ENCODE data around the gene MRPS5. TPM values are rescaled to one million over a fixed set of nuclear protein-coding genes. Genes with fewer than 3 reads are reported as not detected.
A peak's percentile ranks its signal among the peaks of the same experiment; 100 is the strongest.

Gene MRPS5
- total RNA-seq, 1 donor from 2014 or later, result 57.4 TPM

DNA sequence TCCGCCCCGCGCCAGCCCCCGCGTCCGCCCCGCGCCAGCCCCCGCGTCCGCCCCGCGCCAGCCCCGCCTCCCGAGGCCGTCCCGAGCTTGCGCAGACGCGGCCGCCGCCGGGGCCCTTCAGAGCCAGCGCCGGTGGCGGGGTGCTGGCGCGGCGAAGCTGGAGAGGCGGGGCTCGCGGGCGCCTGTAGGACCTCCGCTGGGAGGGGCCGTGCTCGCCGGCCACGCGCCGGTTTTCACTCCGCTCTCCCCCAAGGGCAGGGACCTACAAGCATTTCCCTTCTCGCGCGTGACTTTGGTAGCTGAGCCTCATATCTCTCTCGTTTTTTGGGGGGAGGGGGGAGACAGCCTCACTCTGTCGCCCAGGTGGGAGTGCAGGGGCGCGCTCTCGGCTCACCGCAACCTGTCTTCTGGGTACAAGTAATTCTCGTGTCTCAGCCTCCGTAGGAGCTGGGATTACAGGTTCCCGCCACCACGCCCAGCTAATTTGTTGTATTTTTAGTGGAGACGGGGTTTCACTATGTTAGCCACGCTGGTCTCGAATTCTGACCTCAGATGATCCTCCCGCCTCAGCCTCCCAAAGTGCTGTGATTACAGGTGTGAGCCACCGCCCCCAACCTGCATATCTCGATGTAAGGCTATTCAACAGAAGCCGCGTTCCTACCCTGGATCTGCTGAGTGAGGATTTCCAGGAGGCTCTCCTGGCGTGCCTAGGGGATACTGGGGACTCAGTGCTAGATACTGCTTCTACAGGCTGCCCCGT, 38.3 kb upstream of the MRPS5 start, which contains the start of gene ZNF514:
TSS of gene ZNF514 (minus strand) at position 159 of the 760 bp plus-strand sequence. CDS start 6,595 bp downstream, outside the sequence.
- H3K27ac Mint-ChIP-seq (ENCODE audit: unreplicated experiment), result peak within 1 kb of the TSS; percentile 80
- no peak for TF ChIP-seq CTCF (IDR thresholded peaks at IDR 0.05; ENCODE audit: insufficient read depth, low read depth, low read length)
- H3K4me1 ChIP-seq (ENCODE audit: insufficient read depth, low read length), result peaks cover 15% of the 10 kb centered on the region
- H3K36me3 ChIP-seq (ENCODE audit: insufficient read depth, low read length), result peaks cover 11% of the 10 kb centered on the region
- no peak for FAIRE-seq
- peak within 1 kb of the TSS; percentile 86 for H3K4me3 ChIP-seq (ENCODE audit: insufficient read depth, low read depth, low read length)
- DNase-seq (ENCODE audit: low read depth), result peak; percentile 48
- peaks cover 4% of the 10 kb centered on the region for H3K4me1 Mint-ChIP-seq (ENCODE audit: low read depth, unreplicated experiment)
- peak within 1 kb of the TSS; percentile 89 for H3K4me3 Mint-ChIP-seq (ENCODE audit: unreplicated experiment)
- no peaks in the 10 kb centered on the region for H4K20me1 ChIP-seq (ENCODE audit: insufficient read depth, low read length)
- H3K9ac ChIP-seq (ENCODE audit: low read length), result peak within 1 kb of the TSS; percentile 84
- peak within 1 kb of the TSS; percentile 12 for H3K27ac ChIP-seq (ENCODE audit: low read depth, low read length)
- peaks cover 15% of the 10 kb centered on the region for H3K79me2 ChIP-seq (ENCODE audit: insufficient read depth, low read length)
- H3K36me3 Mint-ChIP-seq (ENCODE audit: low read depth, unreplicated experiment), result peaks cover 30% of the 10 kb centered on the region
- peaks cover 19% of the 10 kb centered on the region for H3K9me3 Mint-ChIP-seq (ENCODE audit: unreplicated experiment)
- no peaks in the 10 kb centered on the region for H3K27me3 Mint-ChIP-seq (ENCODE audit: low read depth, unreplicated experiment)
- peak within 1 kb of the TSS; percentile 99 for H2AFZ ChIP-seq (ENCODE audit: low read depth, low read length)
- H3K4me2 ChIP-seq (ENCODE audit: low read length), result peak within 1 kb of the TSS; percentile 98
- H3K9me3 ChIP-seq (ENCODE audit: insufficient read depth, low read depth, low read length), result peaks cover 19% of the 10 kb centered on the region
- H3K27me3 ChIP-seq (ENCODE audit: insufficient read depth, low read length), result no peaks in the 10 kb centered on the region

DNA sequence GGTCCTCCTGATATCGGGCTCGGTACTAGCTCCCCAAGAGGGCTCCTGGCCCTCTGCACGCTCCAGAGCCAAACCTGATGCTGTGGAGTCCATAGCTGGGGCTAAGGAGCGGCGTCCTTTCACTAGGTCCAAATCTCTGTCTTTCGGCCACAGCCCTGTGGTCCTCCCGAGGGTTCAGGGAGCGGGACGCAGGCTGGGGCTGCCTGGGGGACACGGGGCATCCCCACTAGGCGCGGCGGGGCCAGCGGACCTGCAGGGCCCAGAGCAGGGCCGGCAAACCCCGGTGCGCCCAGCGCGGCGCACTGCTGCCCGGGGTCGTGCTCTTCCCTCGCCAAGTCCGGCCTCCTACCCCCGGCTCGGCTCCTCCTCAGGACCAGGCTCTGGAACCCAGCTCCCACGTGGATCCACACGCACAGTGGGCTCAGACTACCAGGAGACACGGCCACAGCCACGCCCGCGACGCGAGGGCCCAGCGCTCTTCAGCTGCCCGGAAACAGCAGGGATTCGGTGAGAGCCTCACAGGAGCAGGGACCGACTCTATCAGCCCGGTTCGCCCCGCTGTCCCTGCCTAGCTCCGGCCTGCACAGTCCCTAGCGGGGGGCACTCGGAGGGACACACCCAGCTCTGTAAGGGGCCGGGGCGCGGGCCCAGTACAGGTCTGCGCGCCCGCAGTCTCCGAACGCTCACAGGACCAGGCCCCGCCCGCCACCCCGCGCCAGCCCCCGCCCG, 37.4 kb upstream of the MRPS5 start:
- Histone ChIP-seq H3K79me2 (ENCODE audit: insufficient read depth, low read length) (peaks cover 6% of the 10 kb centered on the region), H2AFZ (ENCODE audit: low read depth, low read length) (peak overlapping the region; percentile 99), H3K27me3 (ENCODE audit: insufficient read depth, low read length) (no peaks in the 10 kb centered on the region), H3K9ac (ENCODE audit: low read length) (peak overlapping the region; percentile 84), H3K4me3 (ENCODE audit: insufficient read depth, low read depth, low read length) (peak overlapping the region; percentile 86), H3K4me1 (ENCODE audit: insufficient read depth, low read length) (peaks cover 15% of the 10 kb centered on the region), H3K36me3 (ENCODE audit: insufficient read depth, low read length) (peaks cover 17% of the 10 kb centered on the region), H4K20me1 (ENCODE audit: insufficient read depth, low read length) (no peaks in the 10 kb centered on the region), H3K4me2 (ENCODE audit: low read length) (peak overlapping the region; percentile 98), H3K9me3 (ENCODE audit: insufficient read depth, low read depth, low read length) (peaks cover 23% of the 10 kb centered on the region), H3K27ac (ENCODE audit: low read depth, low read length) (peak overlapping the region; percentile 12)
- FAIRE-seq (no peak), DNase-seq (ENCODE audit: low read depth) (peak; percentile 39)
- Mint-ChIP-seq H3K4me1 (ENCODE audit: low read depth, unreplicated experiment) (no peaks in the 10 kb centered on the region), H3K4me3 (ENCODE audit: unreplicated experiment) (peak overlapping the region; percentile 86), H3K9me3 (ENCODE audit: unreplicated experiment) (peaks cover 27% of the 10 kb centered on the region), H3K36me3 (ENCODE audit: low read depth, unreplicated experiment) (peaks cover 39% of the 10 kb centered on the region), H3K27ac (ENCODE audit: unreplicated experiment) (no peak overlapping the region), H3K27me3 (ENCODE audit: low read depth, unreplicated experiment) (no peaks in the 10 kb centered on the region)
- TF ChIP-seq CTCF (IDR thresholded peaks at IDR 0.05; ENCODE audit: insufficient read depth, low read depth, low read length) (no peak), EZH2 (IDR thresholded peaks at IDR 0.05; ENCODE audit: insufficient read depth, low read length) (no peak)

All from astrocyte (in vitro differentiated cells and primary cell).